GM12878 (cell line): ENCODE results near the gene STX7. TPM values are rescaled to one million over a fixed set of nuclear protein-coding genes. Genes with fewer than 3 reads are reported as not detected.

Experiments used
- ATAC-seq: fragments of 200-7000 bp; cut with Tn5 transposase; 3 replicates; pipeline ENCODE4 v1.9.1; 2020; ENCODE audit warnings: mild to moderate bottlenecking, moderate library complexity
- BruUV-seq: library from RNA; stranded (reverse); fragments of 400-500 nt; replicated peaks from 2 replicates; lab custom pipeline; 2021; lab: Mats Ljungman, UMichigan
- CTCF ChIA-PET: fragments of 300-600 bp; sonication (Branson Sonifier 250); formaldehyde crosslinking; extraction: SDS; loops from one replicate; lab custom pipeline; 2021; ENCODE audit warnings: inconsistent platforms; lab: Yijun Ruan, JAX
- POLR2A ChIA-PET: fragments of 350-600 bp; formaldehyde crosslinking; extraction: SDS; loops from one replicate; lab custom pipeline; 2021; ENCODE audit warnings: inconsistent platforms; lab: Charles Lee
- RAD21 ChIA-PET: fragments of 300-600 bp; sonication (Branson Sonifier 250); formaldehyde crosslinking; loops from one replicate; lab custom pipeline; 2023; ENCODE audit warnings: antibody characterized with exemption; ENCODE audit not compliant: unreplicated experiment; lab: Charles Lee
- SMC1A ChIA-PET: fragments of 300-600 bp; sonication (Branson Sonifier 250); formaldehyde crosslinking; loops from one replicate; lab custom pipeline; 2023; ENCODE audit not compliant: unreplicated experiment, uncharacterized antibody; lab: Charles Lee
- DNase-seq: peaks from one replicate; pipeline ENCODE4 v3.0.0-alpha.2; 2011; ENCODE audit warnings: low read depth, low spot score
- FAIRE-seq: peaks from 3 replicates; lab custom pipeline; 2011; peaks lifted over from hg19 to GRCh38; lab: Jason Lieb, UNC
- H2AFZ ChIP-seq: 2 replicates; pipeline ENCODE4 v1.6.0; 2011; ENCODE audit warnings: low read depth, low read length, control low read depth; ENCODE audit not compliant: control insufficient read depth
- H3K27ac ChIP-seq: 2 replicates; pipeline ENCODE4 v1.5.1; 2011; ENCODE audit warnings: control low read depth; ENCODE audit not compliant: control insufficient read depth, insufficient read depth
- H3K27me3 ChIP-seq, 2 experiments: replicated peaks in 1 of 2; 2 replicates each; pipeline versions ENCODE4 v1.6.0 to v1.6.1; 2011; ENCODE audit warnings: low read length in 1 of 2; ENCODE audit not compliant: control insufficient read depth in 2 of 2, insufficient read depth in 2 of 2
- H3K36me3 ChIP-seq, 2 experiments: 2 replicates each; pipeline ENCODE4 v1.5.1; 2011; ENCODE audit warnings: low read length in 1 of 2; ENCODE audit not compliant: control insufficient read depth in 2 of 2, insufficient read depth in 2 of 2
- H3K4me1 ChIP-seq: 2 replicates; pipeline ENCODE4 v1.6.1; 2011; ENCODE audit warnings: mild to moderate bottlenecking, low read length, moderate library complexity, mixed read lengths; ENCODE audit not compliant: control insufficient read depth, insufficient read depth
- H3K4me2 ChIP-seq: 2 replicates; pipeline ENCODE4 v1.6.0; 2011; ENCODE audit warnings: control low read depth; ENCODE audit not compliant: control insufficient read depth, insufficient read depth
- H3K4me3 ChIP-seq: fragments of 200-600 bp; sonication (generic); 2 replicates; pipeline ENCODE4 v1.5.1; 2016
- H3K79me2 ChIP-seq: 2 replicates; pipeline ENCODE4 v1.6.0; 2011; ENCODE audit warnings: low read length; ENCODE audit not compliant: control insufficient read depth, insufficient read depth
- H3K9ac ChIP-seq: 2 replicates; pipeline ENCODE4 v1.8.0; 2011; ENCODE audit warnings: low read length, control low read depth, mixed read lengths; ENCODE audit not compliant: control insufficient read depth, insufficient read depth
- H3K9me3 ChIP-seq: replicated peaks from 3 replicates; pipeline ENCODE4 v1.5.1; 2011; ENCODE audit warnings: mild to moderate bottlenecking, low read length; ENCODE audit not compliant: control insufficient read depth, insufficient read depth
- H4K20me1 ChIP-seq: 2 replicates; pipeline ENCODE4 v1.6.0; 2011; ENCODE audit not compliant: control insufficient read depth, insufficient read depth
- CBX5 ChIP-seq: sonication (generic); IDR thresholded peaks from 2 replicates; pipeline ENCODE4 v1.6.1; 2016; ENCODE audit warnings: low read depth, moderate library complexity, mild to moderate bottlenecking, inconsistent platforms
- CHD4 ChIP-seq: fragments of 200-600 bp; sonication (generic); IDR thresholded peaks from 2 replicates; pipeline ENCODE4 v1.6.1; 2016; ENCODE audit warnings: mild to moderate bottlenecking
- ETV6 ChIP-seq, 2 experiments: fragments of 450-650 bp in 1 of 2; IDR thresholded peaks in 1 of 2; conservative IDR thresholded peaks in 1 of 2; 2 replicates each; pipeline ENCODE4 v1.6.1; 2014; ENCODE audit warnings: antibody characterized with exemption in 1 of 2, borderline replicate concordance in 1 of 2, low read depth in 1 of 2, mild to moderate bottlenecking in 1 of 2, moderate library complexity in 1 of 2
- MEF2B ChIP-seq: fragments of 450-650 bp; IDR thresholded peaks from 2 replicates; pipeline ENCODE4 v1.6.1; 2018; ENCODE audit warnings: mild to moderate bottlenecking, moderate library complexity; ENCODE audit not compliant: partially characterized antibody, poor library complexity, severe bottlenecking
- NFIC ChIP-seq: IDR thresholded peaks from 2 replicates; pipeline ENCODE4 v1.6.1; 2012; ENCODE audit warnings: low read depth, mild to moderate bottlenecking, inconsistent platforms, low read length, moderate library complexity
- PAX8 ChIP-seq: fragments of 450-650 bp; IDR thresholded peaks from 2 replicates; pipeline ENCODE4 v1.6.1; 2017; ENCODE audit warnings: mild to moderate bottlenecking, moderate library complexity
- PML ChIP-seq: IDR thresholded peaks from 2 replicates; pipeline ENCODE4 v1.6.1; 2012; ENCODE audit warnings: low read length, inconsistent platforms
- SUPT20H ChIP-seq: IDR thresholded peaks from 2 replicates; pipeline ENCODE4 v1.6.1; 2011; ENCODE audit warnings: low read depth, mild to moderate bottlenecking, low read length, moderate library complexity, borderline replicate concordance; ENCODE audit not compliant: control insufficient read depth
- WGBS: methylation state at CpG from one replicate; pipeline ENCODE4 v1.1.6; 2016; ENCODE audit warnings: low lambda C conversion rate; ENCODE audit not compliant: insufficient replicate concordance, insufficient coverage; ENCODE audit errors: missing lambda C conversion rate; 5-methylcytosine and 5-hydroxymethylcytosine counted together
- in situ Hi-C: fragments of 300-500 bp; cut with MboI; formaldehyde crosslinking; loops from 9 replicates; pipeline ENCODE4 v1.14.3; 2018; ENCODE audit warnings: mixed read lengths
- intact Hi-C: fragments of 100-400 bp; cut with micrococcal nuclease; formaldehyde crosslinking; loops from one replicate; pipeline ENCODE4 v1.14.2; 2022; ENCODE audit not compliant: unreplicated experiment
- polyA plus RNA-seq, 11 experiments: library from polyadenylated mRNA; depleted of rRNA in 4 of 11; unstranded in 6 of 11; stranded (reverse) in 5 of 11; fragments of >200 nt; fragmentation: Nextera tagmentation in 4 of 11; fragmentation: Illumina TruSeq in 1 of 11; extraction: Ambion mirVana in 4 of 11; extraction: Trizol in 1 of 11; gene quantifications; 1 replicate in 1 of 11; 2 replicates in 10 of 11; pipeline versions ENCODE4 v1.2.1 to v1.2.3, GENCODE V29; 2011 to 2016; ENCODE audit warnings: inconsistent platforms in 2 of 11, missing spikeins in 2 of 11, low read depth in 1 of 11
- total RNA-seq, 4 experiments: library from RNA; depleted of rRNA in 3 of 4; stranded (reverse); fragments of >200 nt in 3 of 4; fragmentation: Illumina TruSeq in 1 of 4; extraction: Trizol in 1 of 4; gene quantifications; 2 replicates each; pipeline versions ENCODE4 v1.2.1 to v1.2.3, GENCODE V29; 2013 to 2021
- TF ChIP-seq, protein P1 (sequence below): IDR thresholded peaks from 2 replicates; pipeline ENCODE4 v1.6.1; 2012; ENCODE audit warnings: low read depth, low read length, improper control_type of control experiment

Gene STX7
- total and polyA plus RNA-seq, 10 of the 15 experiments (the other 5 are each of a cell fraction or from before 2014, with no cell fraction given), result 26.5 to 75.5 (median 51.3) TPM

DNA sequence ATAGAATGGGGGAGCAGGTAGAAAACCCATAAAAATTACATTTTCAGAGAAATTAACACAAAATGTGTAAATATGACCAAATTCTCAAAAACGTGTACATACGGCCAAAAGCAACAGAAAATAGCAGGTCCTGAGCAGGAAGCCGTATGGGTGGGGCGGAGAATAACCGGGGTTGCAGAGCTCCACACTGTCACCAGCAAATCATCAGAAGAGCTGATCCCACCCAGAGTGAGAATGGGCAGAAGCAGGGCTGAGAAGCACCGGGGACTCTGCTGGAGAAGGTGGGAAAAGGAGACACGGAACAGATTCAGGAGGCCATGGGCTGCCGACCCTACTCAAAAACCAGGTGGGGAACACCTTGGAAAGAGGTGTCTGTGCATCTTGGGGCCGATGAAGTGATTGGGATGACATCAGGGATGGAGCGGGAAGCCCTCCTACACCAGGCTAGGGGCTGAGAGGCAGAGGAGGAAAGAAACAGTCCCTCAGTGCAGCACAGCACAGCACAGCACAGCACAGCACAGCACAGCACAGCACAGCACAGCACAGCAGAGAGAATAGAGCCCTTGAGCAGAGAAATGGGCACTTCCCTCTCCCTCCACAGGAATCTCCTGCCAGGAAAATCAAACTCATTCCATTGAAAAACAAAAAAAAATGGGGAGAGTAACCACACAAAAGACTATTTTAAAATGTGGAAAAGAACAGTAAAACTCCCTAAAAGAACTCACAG is 22.3 kb downstream of the STX7 start:
- intact Hi-C loops, result no loop called here
- H3K4me2 ChIP-seq, result peak overlapping the region; percentile 85
- H3K9me3 ChIP-seq, result peaks cover 12% of the 10 kb centered on the region
- H3K36me3 ChIP-seq, result peaks cover 3 to 7% of the 10 kb centered on the region in 2 experiments; a peak in 3 of 4 replicates
- H3K79me2 ChIP-seq, result peaks cover 78% of the 10 kb centered on the region
- ChIA-PET RAD21 (interaction anchor here (1.0 to 9.7 kb wide), 6 partner anchors 9 to 211 kb away, joined by 3 to 77 read pairs (median 4); no protein-coding TSS in a partner anchor), SMC1A (interaction anchor here (0.6 to 4.2 kb wide), 9 partner anchors 19 to 211 kb away, joined by 3 to 19 read pairs (median 3); no protein-coding TSS in a partner anchor), CTCF (interaction anchor here (0.8 to 11.0 kb wide), 5 partner anchors 9 to 211 kb away, joined by 3 to 263 read pairs (median 4); no protein-coding TSS in a partner anchor)
- no peak for DNase-seq
- H3K4me3 ChIP-seq, result peak overlapping the region; percentile 56
- peaks cover 42% of the 10 kb centered on the region for H3K4me1 ChIP-seq
- WGBS, result 1% methylated on average over 10 of the region's 10 CpGs
- ATAC-seq, result peak; percentile 62
- H3K9ac ChIP-seq, result peak overlapping the region; percentile 50
- H3K27ac ChIP-seq, result peak overlapping the region; percentile 73
- no TSS peak for BruUV-seq
- FAIRE-seq, result no peak
- in situ Hi-C loops, result no loop called here
- no peaks in the 10 kb centered on the region for H4K20me1 ChIP-seq
- TF ChIP-seq CBX5 (peak; percentile 12; the same call in 1 of the 2 replicates), ETV6 (conservative IDR thresholded peaks at IDR 0.05 in 1 of 2, IDR thresholded peaks at IDR 0.05 in 1 of 2; ENCODE audit: borderline replicate concordance in 1 of 2, low read depth in 1 of 2) (0 out of 4 replicates have a peak, but pooled peaks of 1 of the 2 experiments have one; percentile 11), MEF2B (no peak)
- TF ChIP-seq, all 136 proteins: peak for 2
- Histone ChIP-seq H3K27me3 (no peaks in the 10 kb centered on the region), H2AFZ (peak overlapping the region; percentile 59; the same call in 1 of the 2 replicates)
- POLR2A ChIA-PET, result no interaction called here

DNA sequence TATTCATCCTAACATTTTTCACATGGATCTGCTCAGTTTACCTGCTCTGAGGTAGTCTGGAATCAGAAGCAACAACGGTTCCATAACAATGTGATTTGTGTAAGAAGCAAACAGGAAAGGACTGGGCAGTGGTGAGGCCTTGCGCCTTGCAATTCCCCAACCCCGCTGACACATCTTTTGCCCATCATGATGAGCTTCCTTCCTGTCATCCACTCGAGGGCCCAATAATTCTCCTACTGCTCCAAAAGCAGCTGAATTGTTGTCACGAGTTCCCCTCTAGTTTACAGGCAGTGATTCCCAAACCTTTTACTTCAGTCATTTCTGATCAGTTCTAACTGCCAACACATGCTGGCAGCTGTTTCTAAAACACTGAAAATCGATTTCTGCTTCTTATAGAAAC is 22.9 kb downstream of the STX7 start:
- H3K4me2 ChIP-seq, result peak overlapping the region; percentile 85
- H3K4me3 ChIP-seq, result peak overlapping the region; percentile 56
- POLR2A ChIA-PET, result no interaction called here
- peaks cover 3 to 10% of the 10 kb centered on the region in 2 experiments; a peak in 3 of 4 replicates for H3K36me3 ChIP-seq
- peak overlapping the region; percentile 73 for H3K27ac ChIP-seq
- in situ Hi-C loops (no loop called here), intact Hi-C loops (no loop called here)
- H3K9ac ChIP-seq, result peak overlapping the region; percentile 50
- no TSS peak for BruUV-seq
- RAD21 ChIA-PET, result interaction anchor here (1.0 to 9.7 kb wide), 6 partner anchors 8 to 211 kb away, joined by 3 to 77 read pairs (median 4); no protein-coding TSS in a partner anchor
- H3K79me2 ChIP-seq, result peaks cover 78% of the 10 kb centered on the region
- no peaks in the 10 kb centered on the region for H3K27me3 ChIP-seq
- SMC1A ChIA-PET, result interaction anchor here (0.6 to 4.2 kb wide), 10 partner anchors 19 to 211 kb away, joined by 3 to 19 read pairs (median 3); no protein-coding TSS in a partner anchor
- CTCF ChIA-PET, result interaction anchor here (0.8 to 11.0 kb wide), 7 partner anchors 9 to 210 kb away, joined by 3 to 263 read pairs (median 4); no protein-coding TSS in a partner anchor
- H2AFZ ChIP-seq, result peak overlapping the region; percentile 59
- no peak for FAIRE-seq
- no peaks in the 10 kb centered on the region for H4K20me1 ChIP-seq
- H3K9me3 ChIP-seq, result peaks cover 12% of the 10 kb centered on the region
- H3K4me1 ChIP-seq, result peaks cover 38% of the 10 kb centered on the region
- ATAC-seq, result peak; percentile 54
- DNase-seq, result no peak
- 1% methylated on average over 6 of the region's 6 CpGs for WGBS
- TF ChIP-seq, protein P1, sequence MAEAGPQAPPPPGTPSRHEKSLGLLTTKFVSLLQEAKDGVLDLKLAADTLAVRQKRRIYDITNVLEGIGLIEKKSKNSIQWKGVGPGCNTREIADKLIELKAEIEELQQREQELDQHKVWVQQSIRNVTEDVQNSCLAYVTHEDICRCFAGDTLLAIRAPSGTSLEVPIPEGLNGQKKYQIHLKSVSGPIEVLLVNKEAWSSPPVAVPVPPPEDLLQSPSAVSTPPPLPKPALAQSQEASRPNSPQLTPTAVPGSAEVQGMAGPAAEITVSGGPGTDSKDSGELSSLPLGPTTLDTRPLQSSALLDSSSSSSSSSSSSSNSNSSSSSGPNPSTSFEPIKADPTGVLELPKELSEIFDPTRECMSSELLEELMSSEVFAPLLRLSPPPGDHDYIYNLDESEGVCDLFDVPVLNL, result no peak
- TF ChIP-seq SUPT20H, result no peak
- TF ChIP-seq CHD4, result no peak
- no peak for TF ChIP-seq PAX8
- TF ChIP-seq NFIC, result 0 out of 2 replicates have a peak, but pooled peaks have one; percentile 22
- TF ChIP-seq CBX5, result peak; percentile 64; the same call in 1 of the 2 replicates
- TF ChIP-seq PML, result 0 out of 2 replicates have a peak, but pooled peaks have one; percentile 29
